ENCODE measurements around the gene CBARP. TPM values are rescaled to one million over a fixed set of nuclear protein-coding genes. Genes with fewer than 3 reads are reported as not detected.

The CBARP gene
- total RNA-seq, 1 donor: 1.8 TPM

GRCh38 chr19:1243768-1244692, 6.2 kb upstream of the CBARP start:
- peaks cover 38% of the 10 kb centered on the region for H3K4me1 ChIP-seq (ENCODE audit: insufficient read depth, low read length)
- DNase-seq (ENCODE audit: insufficient read length, low spot score, missing footprints): peak; percentile 100
- no peaks in the 10 kb centered on the region for H3K9me3 ChIP-seq (ENCODE audit: low read depth, low read length)
- peak overlapping the region; percentile 28 for H3K27ac ChIP-seq (ENCODE audit: low read depth, low read length)
- peaks cover 29% of the 10 kb centered on the region for H3K79me2 ChIP-seq (ENCODE audit: insufficient read depth, low read length)
- no peaks in the 10 kb centered on the region for H3K27me3 ChIP-seq (ENCODE audit: insufficient read depth, low read length)
- peaks cover 19% of the 10 kb centered on the region for H4K20me1 ChIP-seq (ENCODE audit: insufficient read depth, low read length)
- H3K36me3 ChIP-seq (ENCODE audit: insufficient read depth, low read length): no peaks in the 10 kb centered on the region
- peak overlapping the region; percentile 48 for H3K4me3 ChIP-seq (ENCODE audit: insufficient read depth, low read length)
- peak; percentile 86 for TF ChIP-seq CTCF (IDR thresholded peaks at IDR 0.05; ENCODE audit: extremely low read depth, low read depth, low read length)
- peak overlapping the region; percentile 64 for H3K4me2 ChIP-seq (ENCODE audit: insufficient read depth, low read length)
- no peak overlapping the region for H2AFZ ChIP-seq (ENCODE audit: low read length)

DNA sequence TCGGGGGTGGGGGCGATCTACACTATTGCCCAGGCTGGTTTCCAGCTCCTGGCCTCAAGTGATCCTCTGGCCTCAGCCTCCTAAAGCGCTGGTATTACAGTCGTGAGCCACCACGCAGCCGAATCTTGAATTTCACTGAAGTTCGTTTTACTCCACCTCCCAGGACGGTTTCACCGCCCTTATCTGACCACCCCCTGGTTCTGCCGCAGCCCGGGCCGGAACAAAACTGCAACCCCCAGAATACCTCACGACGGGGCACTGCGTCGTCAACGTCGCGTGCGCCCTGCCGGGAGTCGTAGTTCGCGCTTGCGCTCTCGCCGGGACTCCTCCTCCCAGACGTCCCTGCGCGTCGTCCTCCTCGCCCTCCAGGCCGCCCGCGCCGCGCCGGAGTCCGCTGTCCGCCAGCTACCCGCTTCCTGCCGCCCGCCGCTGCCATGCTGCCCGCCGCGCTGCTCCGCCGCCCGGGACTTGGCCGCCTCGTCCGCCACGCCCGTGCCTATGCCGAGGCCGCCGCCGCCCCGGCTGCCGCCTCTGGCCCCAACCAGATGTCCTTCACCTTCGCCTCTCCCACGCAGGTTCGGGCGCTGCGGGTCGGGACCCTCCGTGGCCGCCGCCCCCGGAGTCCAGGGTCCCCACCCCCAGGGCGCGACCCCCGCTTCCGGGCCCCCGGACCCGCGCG, 3.8 kb upstream of the CBARP start, which contains the start of gene ATP5F1D:
Gene ATP5F1D (plus strand): TSS at position 335 of the 679 bp plus-strand sequence. CDS start 100 bp downstream, at position 435.
- TF ChIP-seq CTCF (IDR thresholded peaks at IDR 0.05; ENCODE audit: extremely low read depth, low read depth, low read length): no peak
- DNase-seq (ENCODE audit: insufficient read length, low spot score, missing footprints): peak; percentile 100
- peaks cover 29% of the 10 kb centered on the region for H3K79me2 ChIP-seq (ENCODE audit: insufficient read depth, low read length)
- H3K27ac ChIP-seq (ENCODE audit: low read depth, low read length): peak within 1 kb of the TSS; percentile 82
- H3K4me1 ChIP-seq (ENCODE audit: insufficient read depth, low read length): peaks cover 40% of the 10 kb centered on the region
- H3K4me2 ChIP-seq (ENCODE audit: insufficient read depth, low read length): peak within 1 kb of the TSS; percentile 90
- H3K36me3 ChIP-seq (ENCODE audit: insufficient read depth, low read length): no peaks in the 10 kb centered on the region
- H4K20me1 ChIP-seq (ENCODE audit: insufficient read depth, low read length): peaks cover 21% of the 10 kb centered on the region
- H3K27me3 ChIP-seq (ENCODE audit: insufficient read depth, low read length): no peaks in the 10 kb centered on the region
- H2AFZ ChIP-seq (ENCODE audit: low read length): peak within 1 kb of the TSS; percentile 90
- H3K4me3 ChIP-seq (ENCODE audit: insufficient read depth, low read length): peak within 1 kb of the TSS; percentile 89
- no peaks in the 10 kb centered on the region for H3K9me3 ChIP-seq (ENCODE audit: low read depth, low read length)

DNA sequence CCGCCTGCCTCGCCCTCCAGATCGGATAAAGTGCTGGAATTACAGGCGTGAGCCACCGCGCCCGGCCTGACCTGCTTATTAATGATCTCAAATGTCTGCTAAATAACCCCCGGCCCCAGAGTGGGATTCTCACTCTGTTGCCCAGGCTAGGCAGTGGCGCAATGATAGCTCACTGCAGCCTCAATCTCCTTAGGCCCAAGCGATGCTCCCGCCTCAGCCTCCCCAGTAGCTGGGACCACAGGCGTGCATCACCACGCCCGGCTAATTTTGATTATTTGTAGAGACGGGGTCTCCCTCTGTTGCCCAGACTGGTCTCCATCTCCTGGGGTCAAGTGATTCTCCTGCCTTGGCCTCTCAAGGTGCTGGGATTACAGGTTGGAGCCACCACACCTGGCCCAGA, 3.1 kb upstream of the CBARP start:
- Histone ChIP-seq H3K4me2 (ENCODE audit: insufficient read depth, low read length) (peak overlapping the region; percentile 90), H3K36me3 (ENCODE audit: insufficient read depth, low read length) (no peaks in the 10 kb centered on the region), H3K27me3 (ENCODE audit: insufficient read depth, low read length) (no peaks in the 10 kb centered on the region), H3K9me3 (ENCODE audit: low read depth, low read length) (no peaks in the 10 kb centered on the region), H4K20me1 (ENCODE audit: insufficient read depth, low read length) (peaks cover 27% of the 10 kb centered on the region), H2AFZ (ENCODE audit: low read length) (peak overlapping the region; percentile 90), H3K4me1 (ENCODE audit: insufficient read depth, low read length) (peaks cover 40% of the 10 kb centered on the region), H3K27ac (ENCODE audit: low read depth, low read length) (peak overlapping the region; percentile 82), H3K79me2 (ENCODE audit: insufficient read depth, low read length) (peaks cover 36% of the 10 kb centered on the region), H3K4me3 (ENCODE audit: insufficient read depth, low read length) (peak overlapping the region; percentile 89)
- no peak for DNase-seq (ENCODE audit: insufficient read length, low spot score, missing footprints)
- no peak for TF ChIP-seq CTCF (IDR thresholded peaks at IDR 0.05; ENCODE audit: extremely low read depth, low read depth, low read length)

Data from osteoblast (primary cell).